Posterior cingulate gyrus (tissue), 11 donors: Measurements from ENCODE around the gene GUCA1A.

ENCODE experiments used
- DNase-seq, 10 donors: peaks; one replicate each; pipeline versions ENCODE4 v3.0.0 to v3.0.0-alpha.2; 2020 to 2021; ENCODE audit warnings: mixed read lengths in 3 of 10
- intact Hi-C: fragments of 100-400 bp; cut with DNase I; formaldehyde crosslinking; loops from one replicate; pipeline ENCODE4 v1.15.1; 2023

Gene GUCA1A

DNA sequence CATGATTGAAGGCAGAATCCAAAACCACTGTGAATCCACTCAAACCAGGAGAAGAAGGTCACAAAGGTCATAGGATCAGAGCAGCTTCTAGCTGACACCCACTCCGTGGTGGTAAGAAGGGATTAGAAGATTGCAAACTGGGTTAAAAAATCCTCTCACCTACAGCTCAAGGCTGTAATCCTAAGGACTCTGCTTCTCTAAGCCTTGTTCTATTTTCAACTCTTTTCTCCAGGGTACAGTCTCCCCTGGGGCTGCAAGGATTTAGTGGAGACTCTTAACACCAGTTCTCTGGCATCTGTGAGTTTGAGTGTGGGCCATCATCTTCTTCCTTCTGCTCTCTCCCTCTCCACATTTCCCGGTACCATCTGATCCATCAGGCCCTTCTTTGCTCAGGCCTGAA lies at the start of gene GUCA1A:
GUCA1A (plus strand) TSS at position 264 of the 400 bp plus-strand sequence. CDS start 250 bp downstream, outside the sequence.
- intact Hi-C loops: no loop called here
- DNase-seq: no peak

DNA sequence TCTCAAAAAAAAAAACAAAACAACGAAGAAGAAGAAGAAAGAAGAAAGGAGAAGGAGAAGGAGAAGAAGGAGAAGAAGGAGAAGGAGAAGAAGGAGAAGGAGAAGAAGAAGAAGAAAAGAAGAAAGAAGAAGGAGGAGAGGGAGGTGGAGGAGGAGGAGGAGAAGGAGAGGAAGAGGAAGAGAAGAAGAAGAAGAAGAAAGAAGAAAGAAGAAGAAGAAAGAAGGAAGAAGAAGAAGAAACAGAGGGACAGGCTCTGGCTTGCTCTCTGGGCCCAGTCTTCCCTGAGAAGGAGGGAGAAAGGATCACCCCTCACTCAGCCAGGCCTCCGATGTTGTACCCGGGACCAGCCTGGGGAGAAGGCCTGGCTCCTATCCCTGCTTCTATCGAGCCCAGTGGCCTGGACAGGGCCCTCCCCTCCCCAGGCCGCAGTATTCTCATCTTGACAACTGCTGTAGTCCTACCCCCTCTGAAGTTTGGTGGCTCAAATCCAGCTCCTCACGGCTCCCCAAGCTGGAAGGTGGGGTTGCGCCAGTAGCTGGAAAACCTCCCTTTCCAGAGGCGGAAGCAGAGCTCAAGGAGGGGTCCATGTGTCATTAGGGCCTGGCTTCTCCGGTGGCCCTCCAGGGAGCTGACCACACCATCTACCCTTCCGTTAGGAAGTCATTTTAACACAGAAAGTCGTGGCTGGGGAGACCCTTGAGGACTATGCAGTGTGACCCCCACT lies 49.6 kb upstream of the GUCA1A start:
- DNase-seq: no peak
- intact Hi-C loops: no loop called here

DNA sequence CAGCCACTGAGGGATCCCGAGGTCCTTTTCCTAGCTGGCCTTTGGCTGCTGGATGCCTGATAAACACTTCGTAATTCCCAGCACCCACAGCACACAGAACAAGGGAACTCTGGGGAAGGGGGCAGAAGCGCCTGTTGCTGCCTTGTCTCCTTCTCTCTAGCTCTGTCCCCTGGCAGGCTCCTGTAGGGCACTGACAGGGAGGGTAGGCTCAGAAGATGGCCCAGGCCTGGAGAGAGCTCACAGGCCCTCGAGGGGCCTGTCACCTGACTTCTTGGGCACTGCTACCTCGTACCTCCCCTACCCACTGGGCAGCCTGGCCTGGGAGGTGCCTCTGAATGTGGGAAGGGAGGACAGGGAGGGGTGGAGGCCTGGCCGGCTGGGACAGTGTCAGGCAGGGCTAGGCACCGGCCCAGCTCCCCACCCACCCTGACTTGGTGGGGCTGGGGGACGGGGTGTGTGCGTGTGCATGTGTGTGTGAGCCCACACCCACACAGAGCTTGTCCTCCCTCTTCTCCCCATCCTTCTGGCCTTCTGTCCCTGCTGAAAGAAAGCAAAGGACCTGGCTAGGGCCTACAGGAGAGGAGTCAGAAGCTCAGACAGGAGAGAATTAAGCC lies 48.8 kb upstream of the GUCA1A start:
- intact Hi-C loops: no loop called here
- DNase-seq: no peak

DNA sequence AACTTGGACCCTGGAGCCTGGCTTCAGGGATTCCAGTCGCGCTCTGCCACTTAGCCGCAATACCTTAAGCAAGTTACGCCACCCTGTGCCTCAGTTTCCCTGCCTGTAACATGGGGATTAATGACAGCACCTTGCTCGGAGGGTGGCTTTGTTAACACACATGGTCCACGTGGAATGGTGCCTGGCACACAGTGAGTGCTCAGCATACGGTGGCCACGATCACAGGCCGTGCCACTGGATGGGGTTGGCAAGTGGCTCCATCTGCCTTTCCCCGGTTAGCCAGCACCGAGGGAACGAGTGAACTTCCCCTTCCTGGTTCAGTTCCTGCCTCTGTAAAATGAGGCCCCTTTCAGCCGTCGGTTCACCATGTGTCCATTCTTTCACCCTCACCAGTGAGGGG lies 47.9 kb upstream of the GUCA1A start:
- peak in 1 of 10 donors; percentile 47 for DNase-seq
- intact Hi-C loops: no loop called here

DNA sequence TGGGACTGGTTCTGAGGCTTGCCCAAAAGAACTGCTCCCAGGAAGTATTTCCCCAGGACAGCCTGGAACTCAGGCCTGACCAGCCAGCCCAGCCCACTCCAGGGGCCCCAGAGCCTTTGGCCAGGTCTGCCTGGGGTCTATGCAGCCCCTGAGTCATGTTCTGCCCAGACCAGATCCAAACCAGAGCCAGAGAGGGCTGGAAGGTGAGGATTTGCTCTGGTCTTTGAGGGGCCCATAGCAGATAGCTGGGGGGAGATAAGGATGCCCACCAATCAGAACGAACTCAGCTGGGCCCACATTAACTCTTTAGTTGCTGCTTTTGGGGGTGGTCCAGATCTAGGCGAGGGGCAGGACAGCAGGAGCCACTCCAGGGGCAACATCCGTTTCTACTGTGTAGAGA lies 47.5 kb upstream of the GUCA1A start:
- DNase-seq: no peak
- intact Hi-C loops: no loop called here

DNA sequence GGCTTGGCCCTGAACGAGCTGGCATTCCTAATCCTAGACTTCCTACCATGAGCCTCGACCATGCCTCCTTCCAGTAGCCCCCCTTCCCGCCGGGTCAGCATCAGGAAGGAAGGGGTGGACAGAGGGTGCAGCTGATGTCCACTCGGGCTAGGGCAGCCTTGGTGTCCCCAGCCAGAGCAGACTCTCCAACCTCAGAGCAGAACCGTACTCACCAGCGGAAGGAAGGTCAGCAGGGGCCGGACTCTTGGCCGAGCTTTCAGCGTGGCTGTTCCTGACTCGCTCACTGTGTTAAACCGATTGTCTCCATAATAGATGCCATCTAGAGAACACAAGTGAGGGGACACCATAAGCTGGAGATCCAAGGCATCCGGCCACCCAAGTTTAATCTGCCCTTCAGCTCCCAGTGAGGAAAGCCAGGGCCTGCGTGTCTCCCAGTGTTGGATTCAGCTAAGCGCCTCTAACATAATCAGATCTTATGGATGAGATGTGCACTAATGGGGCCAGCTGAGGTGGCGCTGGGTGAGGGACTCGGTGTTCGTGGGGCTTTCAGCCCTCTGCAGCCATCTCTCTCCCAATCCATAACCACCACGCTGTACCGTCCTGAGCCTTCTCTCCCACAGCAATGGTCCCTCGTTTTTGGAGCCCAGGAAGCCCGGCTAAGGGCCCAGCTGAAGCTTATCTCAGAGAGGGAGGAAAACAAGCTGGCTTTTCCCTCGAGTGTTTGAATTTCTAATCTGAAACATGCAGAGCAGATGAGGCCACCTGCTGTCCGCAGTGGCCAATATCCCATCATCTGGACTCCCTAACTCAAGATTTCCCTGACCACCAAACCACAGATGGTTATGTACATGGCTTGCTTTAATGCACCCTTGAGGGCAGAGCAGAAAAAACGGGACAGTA lies 44.5 kb upstream of the GUCA1A start:
- intact Hi-C loops: no loop called here
- peak in 2 of 10 donors; percentile 37 to 61 for DNase-seq

DNA sequence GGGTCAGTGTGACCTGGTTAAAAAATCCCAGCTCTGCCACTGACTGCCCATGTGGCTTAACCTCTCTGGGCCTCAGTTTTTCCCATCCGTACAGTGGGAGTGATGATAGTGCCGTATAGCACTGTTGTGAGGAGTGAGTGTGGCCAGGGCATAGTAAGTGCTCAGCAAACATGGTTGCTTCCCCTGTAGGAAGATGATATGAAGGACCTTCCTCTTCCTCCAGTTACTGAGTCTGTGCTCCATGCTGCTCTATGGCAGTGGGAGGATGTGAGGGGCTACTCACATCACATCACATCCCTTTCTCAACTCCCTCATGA lies 43.8 kb upstream of the GUCA1A start:
- DNase-seq: peak in 1 of 10 donors; percentile 17
- intact Hi-C loops: no loop called here

DNA sequence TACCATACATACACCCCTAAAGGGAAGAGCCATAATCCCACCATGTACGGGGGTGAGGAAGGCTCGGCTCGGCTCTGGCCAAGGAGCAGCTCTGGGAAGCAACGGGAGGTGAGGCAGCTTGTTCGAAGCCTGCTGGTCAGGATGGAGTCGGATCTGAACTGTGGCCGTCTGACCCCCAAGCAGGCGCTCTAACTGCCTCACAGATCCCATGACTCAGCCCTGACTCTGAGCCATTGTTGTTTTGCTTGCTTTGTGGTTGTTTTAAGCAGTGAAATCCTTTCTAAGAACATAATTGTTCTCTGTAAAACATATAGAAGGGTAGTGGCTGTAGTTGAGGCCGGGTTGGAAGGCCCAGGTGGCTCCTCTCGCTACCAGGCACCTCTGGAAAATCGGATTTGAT lies 41.6 kb upstream of the GUCA1A start:
- intact Hi-C loops: no loop called here
- peak in 2 of 10 donors; percentile 22 to 23 for DNase-seq

DNA sequence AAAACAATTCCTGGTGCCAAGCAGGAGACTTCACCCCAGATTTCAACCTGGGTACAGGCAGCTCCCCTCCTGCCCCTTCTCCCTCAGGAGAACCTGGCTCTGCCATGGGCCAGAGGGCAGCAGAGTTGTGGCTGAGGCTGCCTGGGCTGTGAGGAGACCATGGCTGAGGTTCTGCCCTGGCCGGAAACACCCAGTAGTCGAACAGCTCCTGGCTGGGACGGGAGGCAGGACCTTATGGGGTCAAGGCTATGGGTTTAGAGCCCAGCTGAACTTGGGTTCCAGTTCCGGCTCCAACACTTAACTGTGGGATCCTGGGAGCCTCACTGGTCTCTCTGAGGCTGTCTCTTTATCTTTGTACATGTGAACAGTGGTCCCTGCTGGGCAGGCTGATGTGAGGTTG lies 39.2 kb upstream of the GUCA1A start:
- DNase-seq: peak in 2 of 10 donors; percentile 51 to 52
- intact Hi-C loops: no loop called here

DNA sequence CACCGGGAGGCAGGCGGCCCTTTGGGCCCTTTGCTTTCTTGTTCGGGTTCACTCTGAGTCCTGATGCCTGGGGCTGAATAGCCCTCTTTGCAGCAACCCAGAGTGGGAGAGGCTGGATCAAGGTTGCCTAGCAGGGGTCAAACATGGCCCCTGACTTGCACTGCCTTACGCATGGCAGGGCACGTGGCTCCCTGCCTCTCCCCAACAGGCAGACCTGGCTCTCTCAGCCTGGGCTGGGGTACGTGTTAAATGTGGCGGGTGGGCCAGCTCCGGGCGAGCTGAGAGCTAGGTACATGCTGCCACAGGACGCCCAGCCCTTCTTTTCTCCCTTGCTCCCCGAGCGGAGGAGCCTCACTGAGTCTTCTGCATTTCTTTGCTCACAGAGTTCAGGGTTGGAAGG lies 38.0 kb upstream of the GUCA1A start:
- intact Hi-C loops: no loop called here

DNA sequence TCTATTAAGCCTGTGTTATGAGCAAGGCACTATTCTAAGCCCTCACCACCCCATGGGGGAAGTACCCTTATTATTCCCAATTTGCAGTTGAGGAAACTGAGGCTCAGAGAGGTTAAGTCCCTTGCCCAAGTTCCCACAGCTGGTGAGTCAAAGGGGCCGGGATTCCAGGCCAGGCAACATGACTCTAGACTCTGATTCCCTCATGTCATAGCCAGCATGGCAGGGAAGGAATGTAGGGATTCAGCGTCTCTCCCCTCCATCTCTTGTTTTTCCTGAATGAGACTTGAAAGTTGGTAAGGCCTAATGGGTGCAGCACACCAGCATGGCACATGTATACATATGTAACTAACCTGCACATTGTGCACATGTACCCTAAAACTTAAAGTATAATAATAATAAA lies 37.4 kb upstream of the GUCA1A start:
- intact Hi-C loops: no loop called here
- peak in 1 of 10 donors; percentile 38 for DNase-seq

More for the DNA sequence above, 38.0 kb upstream of the GUCA1A start:
- peak in 2 of 10 donors; percentile 59 to 84 for DNase-seq

DNA sequence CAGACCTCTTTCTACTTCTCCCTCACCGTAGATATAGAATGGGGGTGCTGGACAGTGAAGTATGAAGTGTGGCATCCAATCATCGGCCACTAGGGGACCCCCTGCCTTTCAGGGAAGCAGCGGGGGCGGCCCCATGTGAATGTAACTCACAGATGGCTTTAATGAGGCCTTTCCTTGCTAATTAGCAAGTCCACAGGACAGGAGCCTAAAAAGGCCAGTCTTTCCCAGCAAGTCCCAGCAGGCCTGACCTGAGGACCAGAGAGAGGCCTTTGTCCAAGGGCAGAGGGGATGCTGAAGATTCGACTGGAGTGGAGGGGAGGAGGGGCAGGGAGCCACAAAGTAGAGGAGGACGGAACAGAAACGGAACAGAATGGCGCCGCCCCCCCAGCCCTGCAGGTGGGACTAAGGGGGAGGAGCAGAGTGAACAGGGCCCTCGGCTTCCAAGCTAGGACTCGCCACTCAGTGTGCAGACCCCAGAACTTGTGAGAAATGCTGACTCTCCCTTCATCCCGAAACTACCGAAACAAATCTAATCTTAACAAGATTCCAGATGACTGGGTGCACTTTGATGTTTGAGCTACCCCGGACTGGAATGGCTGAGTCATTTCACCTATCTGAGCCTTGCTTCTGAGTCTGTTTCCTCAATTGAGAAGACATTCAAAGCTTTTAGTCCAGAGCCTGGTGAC lies 36.5 kb upstream of the GUCA1A start:
- peak in 3 of 10 donors; percentile 9 to 44 (median 28) for DNase-seq
- intact Hi-C loops: no loop called here

DNA sequence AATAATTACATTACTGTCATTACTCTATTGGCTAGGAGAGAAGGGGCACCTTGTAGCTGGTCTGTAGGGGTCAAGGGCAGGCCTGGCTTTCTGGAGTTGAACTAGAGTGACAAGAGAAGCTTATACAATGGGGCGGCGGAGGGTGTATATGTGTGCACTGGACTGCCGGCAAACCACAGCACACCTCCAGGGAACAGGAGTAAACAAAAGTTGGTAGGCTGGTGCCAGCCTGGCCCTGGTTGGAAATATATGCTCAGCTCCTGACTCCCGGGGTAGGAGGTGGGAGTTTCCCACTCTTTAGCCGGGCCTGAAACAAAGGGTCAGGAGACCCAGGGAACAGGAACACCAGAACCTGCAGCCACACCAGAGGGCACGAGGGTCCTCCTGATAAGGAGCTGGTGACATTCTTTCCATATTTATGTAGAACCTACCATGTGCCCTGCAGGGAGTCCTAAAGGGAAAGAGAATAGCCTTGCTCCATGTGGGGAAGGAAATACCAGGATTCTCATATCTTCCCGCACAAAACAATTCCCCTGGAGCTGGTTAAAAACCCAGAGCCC lies 35.9 kb upstream of the GUCA1A start:
- intact Hi-C loops: no loop called here
- DNase-seq: peak in 1 of 10 donors; percentile 58

DNA sequence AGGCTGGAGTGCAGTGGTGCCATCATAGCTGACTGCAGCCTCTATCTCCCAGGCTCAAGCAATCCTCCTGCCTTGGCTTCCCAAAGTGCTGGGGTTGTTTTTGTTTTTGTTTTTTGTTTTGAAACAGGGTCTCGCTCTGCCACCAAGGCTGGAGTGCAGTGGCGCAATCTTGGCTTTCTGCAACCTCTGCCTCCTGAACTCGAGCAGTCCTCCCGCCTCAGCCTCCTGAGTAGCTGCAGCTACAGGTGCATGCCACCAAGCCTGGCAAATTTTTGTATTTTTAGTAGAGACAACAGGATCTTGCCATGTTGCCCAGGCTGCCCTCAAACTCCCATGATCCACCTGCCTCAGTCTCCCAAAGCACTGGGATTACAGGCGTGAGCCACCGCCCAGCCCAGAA lies 35.0 kb upstream of the GUCA1A start:
- intact Hi-C loops: no loop called here
- DNase-seq: no peak

DNA sequence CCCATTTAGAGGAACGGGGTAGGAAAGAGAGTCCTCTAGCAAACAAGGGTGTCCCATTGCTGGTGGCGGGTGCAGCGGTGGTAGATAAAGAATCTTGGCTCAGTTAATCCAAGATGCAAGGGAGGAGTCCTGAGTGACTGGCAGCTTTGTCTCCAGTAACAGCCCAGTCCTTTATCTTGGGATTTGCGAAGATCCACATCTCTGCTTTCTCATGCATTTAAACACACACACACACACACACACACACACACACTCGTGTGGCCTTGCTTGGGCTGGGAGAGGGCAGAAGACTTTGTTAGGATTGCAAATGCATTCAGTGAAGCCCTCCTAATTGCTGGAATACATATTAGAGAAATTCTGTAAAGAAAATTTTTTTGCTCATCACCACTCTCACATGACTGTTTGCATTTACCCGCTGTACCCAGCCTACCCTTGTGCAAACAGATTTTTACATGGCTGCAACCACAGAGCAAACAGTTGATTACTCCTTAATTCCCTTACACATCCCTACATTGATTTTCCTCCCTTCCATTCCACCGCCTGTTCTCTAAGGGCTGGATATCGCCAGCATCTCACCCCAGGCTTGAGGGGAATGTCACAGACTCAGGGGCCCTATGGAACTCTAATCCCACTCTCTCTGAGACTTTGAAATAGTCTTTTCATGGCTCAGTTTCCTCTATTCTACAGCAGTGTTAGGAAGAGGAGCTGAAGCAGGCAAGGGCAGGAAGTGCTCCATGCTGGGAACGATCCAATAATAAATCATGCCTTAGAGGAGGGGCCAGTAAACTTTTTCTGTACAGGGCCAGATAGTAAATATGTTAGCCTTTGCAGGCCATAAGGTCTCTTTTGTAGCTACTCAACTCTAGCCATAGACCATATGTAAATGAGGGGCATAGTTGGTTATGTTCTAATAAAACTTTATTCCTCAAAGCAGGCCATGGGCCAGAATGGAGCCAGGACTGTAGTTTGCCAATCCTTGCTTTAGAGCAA lies 34.2 kb upstream of the GUCA1A start:
- intact Hi-C loops: no loop called here
- DNase-seq: no peak

DNA sequence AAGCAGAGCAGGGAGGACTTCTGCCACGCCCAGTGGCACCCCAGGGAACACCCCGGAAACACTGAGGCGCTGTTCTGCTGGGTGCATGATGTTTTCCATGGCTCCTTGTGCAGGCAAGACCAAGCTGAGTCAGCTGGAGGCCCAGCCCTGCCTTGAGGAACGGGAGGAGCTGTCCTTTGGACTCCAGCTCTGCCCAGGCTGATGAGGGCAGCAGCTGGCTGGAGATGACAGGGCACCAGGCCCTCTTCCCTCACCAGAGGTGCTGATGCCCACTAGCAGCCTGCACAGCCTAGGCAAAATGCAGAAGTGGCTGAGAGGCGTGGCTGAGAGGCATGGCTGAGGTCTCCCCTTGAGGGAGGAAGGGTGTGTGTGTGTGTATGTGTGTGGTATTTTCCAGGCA lies 33.1 kb upstream of the GUCA1A start:
- intact Hi-C loops: no loop called here
- DNase-seq: no peak

DNA sequence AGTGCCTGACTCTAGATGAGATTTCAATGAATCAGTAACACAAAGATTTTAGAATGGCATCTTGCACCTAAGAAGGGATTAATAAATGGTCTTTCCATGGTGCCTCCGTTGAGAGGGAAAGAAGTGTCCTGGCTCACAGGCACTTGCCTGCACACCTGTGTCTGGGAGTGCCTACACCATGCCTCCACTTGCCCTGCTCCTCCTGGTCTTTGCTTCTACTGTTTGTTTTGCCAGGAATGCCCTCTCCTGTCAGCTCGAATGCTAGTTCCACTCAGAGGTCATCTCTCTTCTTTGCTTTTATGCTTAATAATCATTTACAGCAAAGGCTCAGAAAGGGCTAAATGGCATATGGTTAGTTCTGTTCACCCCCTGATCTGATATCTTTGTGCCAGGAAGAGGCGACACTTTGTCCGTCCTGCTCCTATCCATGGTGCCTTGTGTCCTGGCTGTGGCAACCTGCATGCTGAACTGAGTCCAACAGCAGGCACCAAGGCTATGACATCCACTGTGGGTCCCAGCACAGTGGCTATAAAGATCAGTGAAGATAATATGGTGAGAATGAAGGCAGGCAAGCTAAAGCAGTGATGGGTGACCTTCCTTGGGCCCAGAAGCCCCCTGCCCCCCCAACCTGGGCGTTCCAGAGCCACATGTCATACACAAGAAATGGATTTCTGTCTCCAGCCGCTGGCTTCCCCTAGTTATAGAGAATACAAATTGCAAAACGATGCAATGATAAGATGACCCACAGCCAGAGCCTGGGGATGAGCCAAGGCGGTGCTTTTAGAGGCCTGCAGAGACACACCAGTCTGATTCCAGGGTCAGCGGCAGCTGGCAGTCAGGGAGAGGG lies 32.2 kb upstream of the GUCA1A start:
- no peak for DNase-seq
- intact Hi-C loops: no loop called here

DNA sequence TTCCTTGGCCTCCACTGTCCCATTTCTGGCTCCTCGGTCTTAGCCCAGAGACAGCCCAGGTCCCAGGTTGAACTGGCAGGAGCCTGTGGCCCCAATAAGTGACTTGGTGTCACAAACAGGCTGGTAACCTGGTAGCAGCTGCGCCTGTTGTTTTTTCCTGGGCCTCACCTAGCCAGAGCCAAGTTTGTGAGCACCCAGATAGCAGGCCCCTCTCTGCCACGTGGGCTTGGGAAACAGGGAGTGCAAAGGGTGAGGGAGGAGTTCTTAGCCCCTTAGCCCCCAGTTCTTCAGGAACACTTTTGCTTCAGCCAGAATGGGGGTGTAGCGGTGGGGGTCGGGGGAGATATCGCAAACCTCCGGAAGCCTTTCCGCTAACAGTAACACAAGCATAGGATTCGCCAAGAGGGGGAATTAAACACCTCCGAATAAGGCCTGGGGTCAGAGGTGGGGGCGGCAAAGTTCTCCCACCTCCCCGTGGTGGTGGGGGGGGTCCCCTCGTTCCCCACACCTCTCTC lies 31.5 kb upstream of the GUCA1A start:
- DNase-seq: no peak
- intact Hi-C loops: no loop called here
